Measurements from ENCODE around the gene PTPRT. TPM values are rescaled to one million over a fixed set of nuclear protein-coding genes. Genes with fewer than 3 reads are reported as not detected.

The PTPRT gene
- total RNA-seq, 1 experiment from 2014 or later: 0.13 TPM

DNA sequence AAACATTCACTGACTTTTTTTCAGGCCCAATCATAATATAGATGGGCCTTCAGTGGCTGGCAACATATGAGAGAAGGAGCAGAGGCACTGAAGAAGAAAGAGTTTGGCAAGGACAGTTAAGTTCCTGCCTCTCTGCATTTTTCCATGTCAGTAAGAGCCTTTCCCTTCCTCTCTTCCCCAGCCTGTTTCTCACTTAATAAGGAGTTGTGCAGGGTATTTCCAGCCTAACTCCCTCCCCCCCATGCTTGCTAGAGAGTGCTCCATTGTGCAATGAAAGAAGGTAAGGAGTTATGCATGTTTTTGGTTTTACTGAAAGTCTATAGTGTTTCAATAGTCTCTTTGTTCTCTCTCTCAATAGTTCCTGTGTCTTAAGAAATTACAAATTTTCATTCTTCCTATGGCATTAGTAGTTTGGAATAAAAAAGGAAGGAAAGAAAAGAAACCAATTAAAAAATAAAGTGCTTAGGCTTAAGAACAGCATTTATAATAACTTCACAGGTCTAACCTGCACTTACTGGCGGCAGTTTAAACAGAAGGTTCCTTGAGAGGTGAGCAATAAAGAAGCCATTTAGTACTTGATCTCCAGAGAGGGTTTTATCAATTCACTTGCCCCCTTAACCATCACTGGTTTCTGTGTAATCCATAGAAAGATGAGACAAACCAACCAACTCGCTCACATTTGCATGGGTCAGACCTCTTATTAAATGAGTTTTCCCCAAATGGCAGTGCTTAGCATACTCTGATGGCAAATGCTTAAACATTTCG is 251.1 kb downstream of the PTPRT start:
- Histone ChIP-seq H3K4me2 (ENCODE audit: insufficient read depth, insufficient read length, low read length) (no peak overlapping the region), H3K23me2 (ENCODE audit: insufficient read length, low read depth, low read length, poor library complexity, severe bottlenecking) (no peaks in the 10 kb centered on the region), H3K18ac (ENCODE audit: insufficient read length, low read depth, low read length) (no peak overlapping the region), H3K23ac (ENCODE audit: insufficient read length, low read depth, low read length) (no peak overlapping the region), H3K4ac (ENCODE audit: low read depth, low read length) (no peak overlapping the region), H2BK15ac (ENCODE audit: low read depth, low read length) (no peak overlapping the region), H2AFZ (ENCODE audit: low read length) (no peak overlapping the region), H3K79me2 (ENCODE audit: insufficient read depth, low read length) (no peaks in the 10 kb centered on the region), H3K27ac (ENCODE audit: insufficient read length, low read depth, low read length) (no peak overlapping the region), H3K27me3 (ENCODE audit: insufficient read depth, low read length) (no peaks in the 10 kb centered on the region), H2BK5ac (ENCODE audit: insufficient read length, low read length) (no peak overlapping the region), H2BK20ac (ENCODE audit: low read depth, low read length, poor library complexity, severe bottlenecking) (no peak overlapping the region), H3K56ac (ENCODE audit: insufficient read length, low read depth, low read length) (no peak overlapping the region), H2BK12ac (ENCODE audit: insufficient read length, low read depth, low read length) (no peak overlapping the region), H2BK120ac (ENCODE audit: low read depth, low read length, poor library complexity, severe bottlenecking) (no peak overlapping the region), H3T11ph (ENCODE audit: low read length) (no peak overlapping the region), H3K4me1 (ENCODE audit: insufficient read depth, low read length) (no peaks in the 10 kb centered on the region), H3K14ac (ENCODE audit: insufficient read depth, low read length) (no peak overlapping the region), H4K8ac (replicated peaks; ENCODE audit: insufficient read length, low read depth, low read length) (no peak overlapping the region), H2AK5ac (ENCODE audit: insufficient read length, low read length) (no peak overlapping the region), H4K20me1 (ENCODE audit: control insufficient read depth, insufficient read depth, insufficient read length) (no peaks in the 10 kb centered on the region), H3K9ac (ENCODE audit: extremely low read depth, insufficient read length, low read length) (no peak overlapping the region), H3K9me3 (ENCODE audit: control insufficient read depth, low read depth, low read length) (no peaks in the 10 kb centered on the region), H4K5ac (ENCODE audit: insufficient read length, low read depth, low read length) (no peak overlapping the region), H3K79me1 (ENCODE audit: insufficient read depth, low read depth, low read length, poor library complexity, severe bottlenecking) (no peaks in the 10 kb centered on the region), H4K91ac (ENCODE audit: insufficient read length, low read depth, low read length) (no peak overlapping the region)
- peaks cover 20 to 27% of the 10 kb centered on the region in 2 experiments for H3K4me1 Mint-ChIP-seq
- no peaks in the 10 kb centered on the region; a peak in 1 of 5 replicates for H3K9me3 Mint-ChIP-seq
- no peak for DNase-seq
- WGBS (ENCODE audit: extremely low coverage, insufficient read length, low lambda C conversion rate): no CpG with 5 or more reads among the region's 3 CpGs
- no peak overlapping the region for H3K4me3 Mint-ChIP-seq
- no peak overlapping the region for H3K27ac Mint-ChIP-seq
- no peak for TF ChIP-seq CTCF (conservative IDR thresholded peaks at IDR 0.05)
- no peaks in the 10 kb centered on the region for H3K36me3 Mint-ChIP-seq (ENCODE audit: insufficient read depth in 1 of 3, low read depth in 3 of 3)
- H3K27me3 Mint-ChIP-seq (ENCODE audit: low read depth): no peaks in the 10 kb centered on the region
